CD1c-positive myeloid dendritic cell (primary cell): ENCODE results near the gene CACNA1C.

Experiments
- DNase-seq: peaks from one replicate; pipeline ENCODE4 v3.0.0-alpha.2; 2016; ENCODE audit errors: extremely low spot score

CACNA1C gene

GRCh38 chr12:2390850-2391390 is 338.1 kb downstream of the CACNA1C start:
- no peak for DNase-seq

GRCh38 chr12:2391740-2392331 is 339.0 kb downstream of the CACNA1C start:
- no peak for DNase-seq

- no peak for DNase-seq
Measured at GRCh38 chr12:2393016-2393415, 340.2 kb downstream of the CACNA1C start.

GRCh38 chr12:2393996-2394395 is 341.2 kb downstream of the CACNA1C start:
- DNase-seq = no peak

GRCh38 chr12:2395354-2395977 is 342.7 kb downstream of the CACNA1C start:
- DNase-seq = peak; percentile 61

- no peak for DNase-seq
Measured at GRCh38 chr12:2396448-2396871, 343.7 kb downstream of the CACNA1C start.

- no peak for DNase-seq
Measured at GRCh38 chr12:2397356-2398045, 344.7 kb downstream of the CACNA1C start.

GRCh38 chr12:2401040-2401439 is 348.3 kb downstream of the CACNA1C start:
- DNase-seq = no peak

GRCh38 chr12:2402073-2402579 is 349.3 kb downstream of the CACNA1C start:
- DNase-seq = no peak

- DNase-seq = no peak
Measured at GRCh38 chr12:2403221-2403976, 350.6 kb downstream of the CACNA1C start.

GRCh38 chr12:2405039-2405438 is 352.3 kb downstream of the CACNA1C start:
- no peak for DNase-seq

GRCh38 chr12:2406903-2407302 is 354.1 kb downstream of the CACNA1C start:
- no peak for DNase-seq

GRCh38 chr12:2408262-2408661 is 355.5 kb downstream of the CACNA1C start:
- no peak for DNase-seq

- no peak for DNase-seq
Measured at GRCh38 chr12:2409656-2410265, 357.0 kb downstream of the CACNA1C start.

- DNase-seq = no peak
Measured at GRCh38 chr12:2410496-2410895, 357.7 kb downstream of the CACNA1C start.

- DNase-seq = no peak
Measured at GRCh38 chr12:2411011-2411410, 358.2 kb downstream of the CACNA1C start.

GRCh38 chr12:2411616-2412304 is 359.0 kb downstream of the CACNA1C start:
- DNase-seq = no peak

- no peak for DNase-seq
Measured at GRCh38 chr12:2412305-2412643, 359.5 kb downstream of the CACNA1C start.

GRCh38 chr12:2413301-2413700 is 360.5 kb downstream of the CACNA1C start:
- DNase-seq = no peak

- no peak for DNase-seq
Measured at GRCh38 chr12:2413999-2414792, 361.4 kb downstream of the CACNA1C start.
